ENCODE data around the gene LRMDA. TPM values are rescaled to one million over a fixed set of nuclear protein-coding genes. Genes with fewer than 3 reads are reported as not detected.

LRMDA gene
- total RNA-seq, 1 experiment from 2014 or later: 4.8 TPM

- BruUV-seq (replicated peaks): no TSS peak
- no peaks in the 10 kb centered on the region; a peak in 1 of 4 replicates for H3K36me3 ChIP-seq (ENCODE audit: control insufficient read depth in 1 of 2, insufficient read depth in 2 of 2, low read length in 2 of 2)
- H2AFZ ChIP-seq (ENCODE audit: low read depth, low read length, poor library complexity, severe bottlenecking): no peak overlapping the region
- no peak for ATAC-seq
- no peak overlapping the region for H3K27ac ChIP-seq (ENCODE audit: low read depth, low read length)
- intact Hi-C loops (cut with micrococcal nuclease): no loop called here
- H3K9ac ChIP-seq (ENCODE audit: low read length): no peak overlapping the region
- ChIA-PET RAD21 (ENCODE audit: low non-redundant PET in 1 of 2, low total read pairs in 2 of 2, uncharacterized antibody in 2 of 2, unreplicated experiment in 2 of 2) (no interaction called here), POLR2A (no interaction called here), CTCF (no interaction called here)
- no peak overlapping the region for H3K4me2 ChIP-seq (ENCODE audit: low read length)
- 0 out of 2 replicates have a peak, but pooled peaks cover 8% of the 10 kb centered on the region for H3K27me3 ChIP-seq (ENCODE audit: insufficient read depth, low read length)
- H3K4me3 ChIP-seq (replicated peaks in 1 of 2; ENCODE audit: low read depth in 1 of 2, low read length in 2 of 2): no peak overlapping the region
- DNase-seq (ENCODE audit: low read depth, low spot score): no peak
- H4K20me1 ChIP-seq (ENCODE audit: insufficient read depth): no peaks in the 10 kb centered on the region
- H3K4me1 ChIP-seq (ENCODE audit: control insufficient read depth in 1 of 2, insufficient read depth in 2 of 2, low read length in 2 of 2): 0 out of 4 replicates have a peak, but pooled peaks cover 0 to 5% of the 10 kb centered on the region in 2 experiments
- no peaks in the 10 kb centered on the region for H3K9me2 ChIP-seq (ENCODE audit: insufficient read depth)
- no peaks in the 10 kb centered on the region for H3K79me2 ChIP-seq (ENCODE audit: insufficient read depth, low read length)
- no peaks in the 10 kb centered on the region for H3K9me3 ChIP-seq (ENCODE audit: control insufficient read depth in 1 of 2, insufficient read depth in 1 of 2, low read depth in 1 of 2, low read length in 2 of 2)
- TF ChIP-seq, protein P1, sequence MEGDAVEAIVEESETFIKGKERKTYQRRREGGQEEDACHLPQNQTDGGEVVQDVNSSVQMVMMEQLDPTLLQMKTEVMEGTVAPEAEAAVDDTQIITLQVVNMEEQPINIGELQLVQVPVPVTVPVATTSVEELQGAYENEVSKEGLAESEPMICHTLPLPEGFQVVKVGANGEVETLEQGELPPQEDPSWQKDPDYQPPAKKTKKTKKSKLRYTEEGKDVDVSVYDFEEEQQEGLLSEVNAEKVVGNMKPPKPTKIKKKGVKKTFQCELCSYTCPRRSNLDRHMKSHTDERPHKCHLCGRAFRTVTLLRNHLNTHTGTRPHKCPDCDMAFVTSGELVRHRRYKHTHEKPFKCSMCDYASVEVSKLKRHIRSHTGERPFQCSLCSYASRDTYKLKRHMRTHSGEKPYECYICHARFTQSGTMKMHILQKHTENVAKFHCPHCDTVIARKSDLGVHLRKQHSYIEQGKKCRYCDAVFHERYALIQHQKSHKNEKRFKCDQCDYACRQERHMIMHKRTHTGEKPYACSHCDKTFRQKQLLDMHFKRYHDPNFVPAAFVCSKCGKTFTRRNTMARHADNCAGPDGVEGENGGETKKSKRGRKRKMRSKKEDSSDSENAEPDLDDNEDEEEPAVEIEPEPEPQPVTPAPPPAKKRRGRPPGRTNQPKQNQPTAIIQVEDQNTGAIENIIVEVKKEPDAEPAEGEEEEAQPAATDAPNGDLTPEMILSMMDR (IDR thresholded peaks at IDR 0.05 in 2 of 3, conservative IDR thresholded peaks at IDR 0.05 in 1 of 3; ENCODE audit: borderline replicate concordance in 1 of 3, insufficient read depth in 1 of 3, low read depth in 2 of 3, low read length in 2 of 3): no peak
- TF ChIP-seq, protein P2, sequence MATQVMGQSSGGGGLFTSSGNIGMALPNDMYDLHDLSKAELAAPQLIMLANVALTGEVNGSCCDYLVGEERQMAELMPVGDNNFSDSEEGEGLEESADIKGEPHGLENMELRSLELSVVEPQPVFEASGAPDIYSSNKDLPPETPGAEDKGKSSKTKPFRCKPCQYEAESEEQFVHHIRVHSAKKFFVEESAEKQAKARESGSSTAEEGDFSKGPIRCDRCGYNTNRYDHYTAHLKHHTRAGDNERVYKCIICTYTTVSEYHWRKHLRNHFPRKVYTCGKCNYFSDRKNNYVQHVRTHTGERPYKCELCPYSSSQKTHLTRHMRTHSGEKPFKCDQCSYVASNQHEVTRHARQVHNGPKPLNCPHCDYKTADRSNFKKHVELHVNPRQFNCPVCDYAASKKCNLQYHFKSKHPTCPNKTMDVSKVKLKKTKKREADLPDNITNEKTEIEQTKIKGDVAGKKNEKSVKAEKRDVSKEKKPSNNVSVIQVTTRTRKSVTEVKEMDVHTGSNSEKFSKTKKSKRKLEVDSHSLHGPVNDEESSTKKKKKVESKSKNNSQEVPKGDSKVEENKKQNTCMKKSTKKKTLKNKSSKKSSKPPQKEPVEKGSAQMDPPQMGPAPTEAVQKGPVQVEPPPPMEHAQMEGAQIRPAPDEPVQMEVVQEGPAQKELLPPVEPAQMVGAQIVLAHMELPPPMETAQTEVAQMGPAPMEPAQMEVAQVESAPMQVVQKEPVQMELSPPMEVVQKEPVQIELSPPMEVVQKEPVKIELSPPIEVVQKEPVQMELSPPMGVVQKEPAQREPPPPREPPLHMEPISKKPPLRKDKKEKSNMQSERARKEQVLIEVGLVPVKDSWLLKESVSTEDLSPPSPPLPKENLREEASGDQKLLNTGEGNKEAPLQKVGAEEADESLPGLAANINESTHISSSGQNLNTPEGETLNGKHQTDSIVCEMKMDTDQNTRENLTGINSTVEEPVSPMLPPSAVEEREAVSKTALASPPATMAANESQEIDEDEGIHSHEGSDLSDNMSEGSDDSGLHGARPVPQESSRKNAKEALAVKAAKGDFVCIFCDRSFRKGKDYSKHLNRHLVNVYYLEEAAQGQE (IDR thresholded peaks at IDR 0.05; ENCODE audit: low read depth): no peak
- TF ChIP-seq JUND (IDR thresholded peaks at IDR 0.05) (no peak), YY1 (IDR thresholded peaks at IDR 0.05; ENCODE audit: extremely low read depth, insufficient replicate concordance, low read depth, low read length) (no peak), EZH2phosphoT487 (IDR thresholded peaks at IDR 0.05; ENCODE audit: borderline replicate concordance) (no peak), EZH2 (IDR thresholded peaks at IDR 0.05) (no peak), POLR2AphosphoS5 (IDR thresholded peaks at IDR 0.05; ENCODE audit: low read depth, low read length) (no peak), ZNF274 (IDR thresholded peaks at IDR 0.05; ENCODE audit: low read depth, low read length) (no peak), EGR1 (IDR thresholded peaks at IDR 0.05; ENCODE audit: low read depth) (no peak), CEBPB (IDR thresholded peaks at IDR 0.05; ENCODE audit: low read depth) (no peak), SIN3A (IDR thresholded peaks at IDR 0.05; ENCODE audit: low read depth) (no peak)
- TF ChIP-seq, protein P3, sequence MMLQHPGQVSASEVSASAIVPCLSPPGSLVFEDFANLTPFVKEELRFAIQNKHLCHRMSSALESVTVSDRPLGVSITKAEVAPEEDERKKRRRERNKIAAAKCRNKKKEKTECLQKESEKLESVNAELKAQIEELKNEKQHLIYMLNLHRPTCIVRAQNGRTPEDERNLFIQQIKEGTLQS (IDR thresholded peaks at IDR 0.05): no peak
- TF ChIP-seq, protein P4, sequence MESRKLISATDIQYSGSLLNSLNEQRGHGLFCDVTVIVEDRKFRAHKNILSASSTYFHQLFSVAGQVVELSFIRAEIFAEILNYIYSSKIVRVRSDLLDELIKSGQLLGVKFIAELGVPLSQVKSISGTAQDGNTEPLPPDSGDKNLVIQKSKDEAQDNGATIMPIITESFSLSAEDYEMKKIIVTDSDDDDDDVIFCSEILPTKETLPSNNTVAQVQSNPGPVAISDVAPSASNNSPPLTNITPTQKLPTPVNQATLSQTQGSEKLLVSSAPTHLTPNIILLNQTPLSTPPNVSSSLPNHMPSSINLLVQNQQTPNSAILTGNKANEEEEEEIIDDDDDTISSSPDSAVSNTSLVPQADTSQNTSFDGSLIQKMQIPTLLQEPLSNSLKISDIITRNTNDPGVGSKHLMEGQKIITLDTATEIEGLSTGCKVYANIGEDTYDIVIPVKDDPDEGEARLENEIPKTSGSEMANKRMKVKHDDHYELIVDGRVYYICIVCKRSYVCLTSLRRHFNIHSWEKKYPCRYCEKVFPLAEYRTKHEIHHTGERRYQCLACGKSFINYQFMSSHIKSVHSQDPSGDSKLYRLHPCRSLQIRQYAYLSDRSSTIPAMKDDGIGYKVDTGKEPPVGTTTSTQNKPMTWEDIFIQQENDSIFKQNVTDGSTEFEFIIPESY (IDR thresholded peaks at IDR 0.05; ENCODE audit: extremely low read depth, insufficient replicate concordance, low read length): no peak
These were observed 902.4 kb downstream of the LRMDA start for GRCh38 chr10:76333796-76334195.

All from HCT116 (cell line).